ENCODE measurements around the gene PRR5. TPM values are rescaled to one million over a fixed set of nuclear protein-coding genes. Genes with fewer than 3 reads are reported as not detected.

Gene PRR5
- total and polyA plus RNA-seq, 4 donors, result 11.5 to 49.1 (median 19.3) TPM

GRCh38 chr22:44764373-44764772 is 62.4 kb downstream of the PRR5 start:
- no peak overlapping the region for H3K27ac ChIP-seq (ENCODE audit: low read depth in 1 of 2, low read length in 2 of 2)
- DNase-seq (ENCODE audit: low spot score), result no peak
- H3K9ac ChIP-seq (ENCODE audit: low read depth in 1 of 2, low read length in 2 of 2), result no peak overlapping the region
- WGBS, result 94% methylated on average over 17 of the region's 17 CpGs
- H3K4me1 ChIP-seq (ENCODE audit: control insufficient read depth in 4 of 4, insufficient read depth in 4 of 4, low read length in 3 of 4), result no peaks in the 10 kb centered on the region
- no peak overlapping the region for H3K4me3 ChIP-seq (ENCODE audit: low read depth in 1 of 3, low read length in 3 of 3)
- no peaks in the 10 kb centered on the region for H3K36me3 ChIP-seq (ENCODE audit: control insufficient read depth in 4 of 4, insufficient read depth in 3 of 4, low read depth in 1 of 4, low read length in 3 of 4)
- H3K9me3 ChIP-seq (ENCODE audit: control insufficient read depth in 4 of 4, low read length in 3 of 4), result no peaks in the 10 kb centered on the region
- no peak for TF ChIP-seq HNF4A (conservative IDR thresholded peaks at IDR 0.05)
- no peak for TF ChIP-seq RXRA (IDR thresholded peaks at IDR 0.05)
- no peak for TF ChIP-seq SP1 (IDR thresholded peaks at IDR 0.05)
- no peak for TF ChIP-seq CTCF (IDR thresholded peaks at IDR 0.05; ENCODE audit: low read depth, low read length, missing input control)
- TF ChIP-seq HNF4G (IDR thresholded peaks at IDR 0.05), result no peak
- TF ChIP-seq REST (IDR thresholded peaks at IDR 0.05), result no peak
- no peak for TF ChIP-seq YY1 (IDR thresholded peaks at IDR 0.05)
- no peak for TF ChIP-seq MAX (IDR thresholded peaks at IDR 0.05)
- TF ChIP-seq FOXA1 (IDR thresholded peaks at IDR 0.05), result no peak
- no peak for TF ChIP-seq ATF3 (IDR thresholded peaks at IDR 0.05)
- no peak for TF ChIP-seq FOXA2 (IDR thresholded peaks at IDR 0.05)
- TF ChIP-seq GABPA (IDR thresholded peaks at IDR 0.05 in 1 of 2, conservative IDR thresholded peaks at IDR 0.05 in 1 of 2), result no peak
- TF ChIP-seq TAF1 (conservative IDR thresholded peaks at IDR 0.05), result no peak
- H3K27me3 ChIP-seq (ENCODE audit: control insufficient read depth in 4 of 4, insufficient read depth in 4 of 4, low read length in 3 of 4), result no peaks in the 10 kb centered on the region

GRCh38 chr22:44764974-44765373 is 63.0 kb downstream of the PRR5 start:
- WGBS, result 64% methylated on average over 4 of the region's 4 CpGs
- DNase-seq (ENCODE audit: low spot score), result no peak
- Histone ChIP-seq H3K4me3 (ENCODE audit: low read depth in 1 of 3, low read length in 3 of 3) (no peak overlapping the region), H3K9ac (ENCODE audit: low read depth in 1 of 2, low read length in 2 of 2) (no peak overlapping the region), H3K4me1 (ENCODE audit: control insufficient read depth in 4 of 4, insufficient read depth in 4 of 4, low read length in 3 of 4) (no peaks in the 10 kb centered on the region), H3K27ac (ENCODE audit: low read depth in 1 of 2, low read length in 2 of 2) (no peak overlapping the region), H3K27me3 (ENCODE audit: control insufficient read depth in 4 of 4, insufficient read depth in 4 of 4, low read length in 3 of 4) (no peaks in the 10 kb centered on the region), H3K9me3 (ENCODE audit: control insufficient read depth in 4 of 4, low read length in 3 of 4) (no peaks in the 10 kb centered on the region), H3K36me3 (ENCODE audit: control insufficient read depth in 4 of 4, insufficient read depth in 3 of 4, low read depth in 1 of 4, low read length in 3 of 4) (no peaks in the 10 kb centered on the region)
- no peak for TF ChIP-seq RXRA (IDR thresholded peaks at IDR 0.05)
- TF ChIP-seq REST (IDR thresholded peaks at IDR 0.05), result no peak
- no peak for TF ChIP-seq YY1 (IDR thresholded peaks at IDR 0.05)
- no peak for TF ChIP-seq HNF4G (IDR thresholded peaks at IDR 0.05)
- TF ChIP-seq ATF3 (IDR thresholded peaks at IDR 0.05), result no peak
- no peak for TF ChIP-seq RAD21 (IDR thresholded peaks at IDR 0.05)
- TF ChIP-seq FOXA2 (IDR thresholded peaks at IDR 0.05), result no peak
- TF ChIP-seq FOXA1 (IDR thresholded peaks at IDR 0.05), result no peak
- no peak for TF ChIP-seq GABPA (IDR thresholded peaks at IDR 0.05 in 1 of 2, conservative IDR thresholded peaks at IDR 0.05 in 1 of 2)
- TF ChIP-seq HNF4A (conservative IDR thresholded peaks at IDR 0.05), result no peak
